ENCODE results near the gene PROSER3. TPM values are rescaled to one million over a fixed set of nuclear protein-coding genes. Genes with fewer than 3 reads are reported as not detected.

PROSER3 gene
- total and polyA plus RNA-seq, 2 of the 4 experiments (the other 2 are of a cell fraction), result 5.4 to 21.8 TPM

DNA sequence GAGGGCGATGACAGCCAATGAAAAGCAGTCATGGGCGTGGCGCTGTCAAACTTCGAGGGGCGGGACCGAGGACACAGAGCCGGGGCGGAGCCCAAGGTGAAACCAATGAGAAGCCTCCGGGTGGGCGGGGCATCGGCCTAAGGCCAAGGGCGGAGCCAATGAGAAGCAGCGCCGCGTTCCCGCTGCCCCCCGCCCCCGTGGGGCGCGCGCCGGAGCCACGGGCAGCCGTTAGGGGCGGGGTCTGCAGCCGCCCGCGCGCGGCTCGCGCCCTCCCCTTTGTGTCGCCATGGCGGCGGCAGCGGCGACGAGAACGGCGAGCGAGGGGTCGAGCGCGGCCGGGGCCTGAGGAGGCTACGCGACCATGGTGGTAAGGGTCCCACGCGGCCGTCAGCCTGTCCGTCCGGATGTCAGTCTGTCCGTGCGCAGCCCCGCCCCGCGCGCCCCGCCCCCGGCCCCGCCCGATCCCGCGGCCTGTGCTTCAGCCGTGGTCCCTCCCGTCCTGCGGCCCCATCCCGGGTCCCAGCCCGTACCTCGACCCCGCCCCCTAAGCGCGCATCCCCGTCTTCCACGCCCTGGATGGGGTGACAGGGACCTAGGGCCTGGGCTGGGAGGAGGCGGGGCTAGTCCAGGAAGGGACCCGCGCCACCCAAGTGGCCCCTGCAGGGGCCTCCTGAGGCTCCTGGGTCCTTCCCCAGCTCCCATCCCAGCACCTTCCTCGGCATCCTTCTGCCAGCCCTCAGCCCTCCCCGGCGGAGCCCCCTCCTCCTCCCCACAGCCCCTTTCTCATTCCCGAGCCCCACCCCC is 17.5 kb downstream of the PROSER3 start, which contains the start of gene ARHGAP33:
Gene ARHGAP33, plus strand, starts transcription at position 267 of the 804 bp plus-strand sequence. Its CDS starts 95 bp downstream, at position 362.
- peak within 1 kb of the TSS; percentile 86 for H3K4me3 ChIP-seq (ENCODE audit: insufficient read depth, low read depth, low read length)
- H3K9me3 ChIP-seq (ENCODE audit: control insufficient read depth, insufficient read depth, low read length), result no peaks in the 10 kb centered on the region
- H3K9ac ChIP-seq (ENCODE audit: low read depth, low read length), result peak within 1 kb of the TSS; percentile 73
- H4K5ac ChIP-seq (ENCODE audit: low read depth, low read length), result peak within 1 kb of the TSS; percentile 24
- peak within 1 kb of the TSS; percentile 49; the same call in 1 of the 2 replicates for H3K4ac ChIP-seq (ENCODE audit: low read depth, low read length)
- dilution Hi-C loops (cut with HindIII; ENCODE audit: low sequenced_read_pairs, unreplicated experiment) (no loop called here), intact Hi-C loops (cut with micrococcal nuclease) (loop anchor here (2.0 kb wide), 1 partner anchor 17 kb away; the partner anchor contains the start of gene PROSER3), in situ Hi-C loops (cut with MboI; ENCODE audit: low sequenced_read_pairs) (no loop called here)
- ChIA-PET CTCF (no interaction called here), POLR2A (ENCODE audit: unreplicated experiment) (no interaction called here)
- no peak within 1 kb of the TSS for H2BK20ac ChIP-seq (ENCODE audit: low read depth, low read length)
- H3K4me2 ChIP-seq (ENCODE audit: low read depth, low read length), result peak within 1 kb of the TSS; percentile 85
- ATAC-seq (ENCODE audit: low read depth) (peak; percentile 99), DNase-seq (peak; percentile 92)
- H2AFZ ChIP-seq (replicated peaks; ENCODE audit: low read length, poor library complexity), result peak within 1 kb of the TSS; percentile 99
- peaks cover 6% of the 10 kb centered on the region; the same call in 1 of the 2 replicates for H3K9me1 ChIP-seq (ENCODE audit: insufficient read depth, low read length)
- H2AK5ac ChIP-seq (ENCODE audit: low read depth, low read length), result peak within 1 kb of the TSS; percentile 74
- peak within 1 kb of the TSS; percentile 73 for H3K27ac ChIP-seq (ENCODE audit: insufficient read depth, low read length)
- no peak within 1 kb of the TSS for H2BK120ac ChIP-seq (ENCODE audit: low read depth, low read length)
- peak within 1 kb of the TSS; percentile 77 for H3K14ac ChIP-seq (replicated peaks; ENCODE audit: low read depth, low read length)
- peaks cover 6% of the 10 kb centered on the region for H3K4me1 ChIP-seq (ENCODE audit: control insufficient read depth, insufficient read depth, low read length)
- 0 out of 2 replicates have a peak within 1 kb of the TSS, but pooled peaks have one; percentile 24 for H3K23ac ChIP-seq (ENCODE audit: low read depth, low read length)
- no peaks in the 10 kb centered on the region for H4K20me1 ChIP-seq (ENCODE audit: insufficient read depth, low read length)
- BruUV-seq (replicated peaks), result no TSS peak
- no peak within 1 kb of the TSS for H2BK15ac ChIP-seq (ENCODE audit: low read depth, low read length)
- H3K79me1 ChIP-seq (ENCODE audit: low read depth in 1 of 2, low read length in 2 of 2), result peaks cover 7 to 18% of the 10 kb centered on the region in 2 experiments
- H2AK9ac ChIP-seq (replicated peaks; ENCODE audit: low read depth, low read length, poor library complexity), result peak within 1 kb of the TSS; percentile 84
- no peak within 1 kb of the TSS for H3K18ac ChIP-seq (ENCODE audit: low read depth, low read length)
- peak within 1 kb of the TSS; percentile 61; the same call in 1 of the 2 replicates for H4K91ac ChIP-seq (ENCODE audit: insufficient read depth, low read depth, low read length)
- H2BK5ac ChIP-seq (ENCODE audit: low read depth, low read length, poor library complexity, severe bottlenecking), result peak within 1 kb of the TSS; percentile 63
- H3K27me3 ChIP-seq (ENCODE audit: control insufficient read depth, insufficient read depth, low read length), result no peaks in the 10 kb centered on the region
- H4K8ac ChIP-seq (ENCODE audit: low read depth in 2 of 2, low read length in 2 of 2), result peak within 1 kb of the TSS; percentile 66; a peak in 2 of 4 replicates
- WGBS, 2 experiments (ENCODE audit: extremely low coverage in 2 of 2, insufficient read length in 1 of 2), result 1% methylated on average over 23 of the region's 82 CpGs; no CpG with 5 or more reads in 1 of the 2 experiments
- H3K56ac ChIP-seq (ENCODE audit: extremely low read depth, insufficient read depth, low read length), result no peak within 1 kb of the TSS
- 0 out of 2 replicates have a peak, but pooled peaks cover 2% of the 10 kb centered on the region for H3K36me3 ChIP-seq (ENCODE audit: control insufficient read depth, insufficient read depth, low read length)
- TF ChIP-seq RAD21 (IDR thresholded peaks at IDR 0.05; ENCODE audit: low read length) (no peak), MAFK (IDR thresholded peaks at IDR 0.05; ENCODE audit: low read depth, low read length) (no peak), MAZ (IDR thresholded peaks at IDR 0.05; ENCODE audit: borderline replicate concordance, low read depth, low read length) (peak; percentile 97), RCOR1 (IDR thresholded peaks at IDR 0.05; ENCODE audit: insufficient replicate concordance, low read length) (no peak), FOS (IDR thresholded peaks at IDR 0.05; ENCODE audit: low read depth, low read length) (no peak), POLR2A (IDR thresholded peaks at IDR 0.05; ENCODE audit: low read depth, low read length) (0 out of 2 replicates have a peak, but pooled peaks have one; percentile 46), RFX5 (IDR thresholded peaks at IDR 0.05; ENCODE audit: low read depth, low read length) (0 out of 2 replicates have a peak, but pooled peaks have one; percentile 20), SMC3 (IDR thresholded peaks at IDR 0.05; ENCODE audit: low read depth, low read length) (no peak), MXI1 (IDR thresholded peaks at IDR 0.05; ENCODE audit: borderline replicate concordance, low read depth, low read length) (peak; percentile 89; the same call in 1 of the 2 replicates), CEBPB (IDR thresholded peaks at IDR 0.05; ENCODE audit: low read depth, low read length) (no peak), CHD1 (IDR thresholded peaks at IDR 0.05; ENCODE audit: low read depth, low read length) (no peak), BHLHE40 (IDR thresholded peaks at IDR 0.05; ENCODE audit: low read depth, low read length) (no peak), NFE2L2 (IDR thresholded peaks at IDR 0.05; ENCODE audit: low read depth, low read length) (no peak)
- TF ChIP-seq, protein P1, sequence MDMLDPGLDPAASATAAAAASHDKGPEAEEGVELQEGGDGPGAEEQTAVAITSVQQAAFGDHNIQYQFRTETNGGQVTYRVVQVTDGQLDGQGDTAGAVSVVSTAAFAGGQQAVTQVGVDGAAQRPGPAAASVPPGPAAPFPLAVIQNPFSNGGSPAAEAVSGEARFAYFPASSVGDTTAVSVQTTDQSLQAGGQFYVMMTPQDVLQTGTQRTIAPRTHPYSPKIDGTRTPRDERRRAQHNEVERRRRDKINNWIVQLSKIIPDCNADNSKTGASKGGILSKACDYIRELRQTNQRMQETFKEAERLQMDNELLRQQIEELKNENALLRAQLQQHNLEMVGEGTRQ (IDR thresholded peaks at IDR 0.05; ENCODE audit: low read depth, low read length), result peak; percentile 9; the same call in 1 of the 2 replicates
- TF ChIP-seq, protein P2, sequence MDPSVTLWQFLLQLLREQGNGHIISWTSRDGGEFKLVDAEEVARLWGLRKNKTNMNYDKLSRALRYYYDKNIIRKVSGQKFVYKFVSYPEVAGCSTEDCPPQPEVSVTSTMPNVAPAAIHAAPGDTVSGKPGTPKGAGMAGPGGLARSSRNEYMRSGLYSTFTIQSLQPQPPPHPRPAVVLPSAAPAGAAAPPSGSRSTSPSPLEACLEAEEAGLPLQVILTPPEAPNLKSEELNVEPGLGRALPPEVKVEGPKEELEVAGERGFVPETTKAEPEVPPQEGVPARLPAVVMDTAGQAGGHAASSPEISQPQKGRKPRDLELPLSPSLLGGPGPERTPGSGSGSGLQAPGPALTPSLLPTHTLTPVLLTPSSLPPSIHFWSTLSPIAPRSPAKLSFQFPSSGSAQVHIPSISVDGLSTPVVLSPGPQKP (IDR thresholded peaks at IDR 0.05; ENCODE audit: borderline replicate concordance, low read depth, low read length), result no peak

All from IMR-90 (cell line).